K562 (cell line): Measurements from ENCODE around the gene PYHIN1. TPM values are rescaled to one million over a fixed set of nuclear protein-coding genes. Genes with fewer than 3 reads are reported as not detected.

Experiments used
- ADNP ChIP-seq: fragments of 200-800 bp; sonication (Bioruptor generic); IDR thresholded peaks from 2 replicates; pipeline ENCODE4 v1.6.1; 2016; ENCODE audit warnings: missing genetic modification characterization, missing compliant biosample characterization
- CBFB ChIP-seq: sonication (generic); formaldehyde crosslinking; IDR thresholded peaks from 2 replicates; pipeline ENCODE4 v1.4.0; 2020; ENCODE audit warnings: mild to moderate bottlenecking, missing genetic modification reagents
- CBX3 ChIP-seq, 2 experiments: IDR thresholded peaks; 1 replicate in 1 of 2; 2 replicates in 1 of 2; pipeline ENCODE4 v1.6.1; 2012; ENCODE audit warnings: inconsistent platforms in 2 of 2, low read length in 2 of 2, borderline replicate concordance in 1 of 2, control low read depth in 1 of 2
- CHD2 ChIP-seq: IDR thresholded peaks from 2 replicates; pipeline ENCODE4 v1.6.1; 2011; ENCODE audit warnings: low read depth, low read length
- CHD7 ChIP-seq: fragments of 200-600 bp; sonication (generic); IDR thresholded peaks from one replicate; pipeline ENCODE4 v1.6.1; 2012; ENCODE audit warnings: mild to moderate bottlenecking, low read depth, low read length, inconsistent platforms
- DDX20 ChIP-seq: fragments of 450-650 bp; IDR thresholded peaks from 2 replicates; pipeline ENCODE4 v1.6.1; 2016; ENCODE audit warnings: missing genetic modification characterization, low read depth, mild to moderate bottlenecking, missing compliant biosample characterization, moderate library complexity
- DLX4 ChIP-seq: fragments of 250-450 bp; sonication (Bioruptor Pico); IDR thresholded peaks from 2 replicates; pipeline ENCODE4 v1.6.1; 2021; ENCODE audit warnings: mild to moderate bottlenecking
- EZH2 ChIP-seq: IDR thresholded peaks from 2 replicates; pipeline ENCODE4 v1.6.1; 2012; ENCODE audit warnings: low read depth, mild to moderate bottlenecking, inconsistent platforms, low read length, borderline replicate concordance
- GTF2A2 ChIP-seq: IDR thresholded peaks from 2 replicates; pipeline ENCODE4 v1.6.1; 2016; ENCODE audit warnings: mild to moderate bottlenecking, missing genetic modification characterization, missing compliant biosample characterization
- HNRNPL ChIP-seq: fragments of 200-400 bp; formaldehyde crosslinking; IDR thresholded peaks from 2 replicates; pipeline ENCODE4 v1.6.1; 2017; ENCODE audit warnings: low read depth, mild to moderate bottlenecking, low read length
- JUND ChIP-seq, 2 experiments: IDR thresholded peaks; 2 replicates in 1 of 2; 3 replicates in 1 of 2; pipeline ENCODE4 v1.6.1; 2011; ENCODE audit warnings: borderline replicate concordance in 2 of 2, low read depth in 2 of 2, low read length in 2 of 2, improper control_type of control experiment in 1 of 2, missing biosample characterization in 1 of 2, missing genetic modification characterization in 1 of 2, missing genetic modification reagents in 1 of 2
- MCM3 ChIP-seq: fragments of 450-650 bp; IDR thresholded peaks from 2 replicates; pipeline ENCODE4 v1.6.1; 2016
- MCM7 ChIP-seq, 2 experiments: fragments of 450-650 bp; IDR thresholded peaks; 2 replicates each; pipeline ENCODE4 v1.6.1; 2016 to 2018
- NEUROD1 ChIP-seq: fragments of 150-350 bp; IDR thresholded peaks from 2 replicates; pipeline ENCODE4 v1.6.1; 2014; ENCODE audit warnings: borderline replicate concordance, low read length, low read depth; ENCODE audit not compliant: partially characterized antibody
- RFX1 ChIP-seq: fragments of 450-650 bp; IDR thresholded peaks from 2 replicates; pipeline ENCODE4 v1.6.1; 2016; ENCODE audit warnings: mild to moderate bottlenecking, moderate library complexity
- SRSF7 ChIP-seq: fragments of 200-400 bp; formaldehyde crosslinking; optimal IDR thresholded peaks from 2 replicates; pipeline ENCODE3; 2017; ENCODE audit warnings: mild to moderate bottlenecking, low read depth, low read length
- ZFP36 ChIP-seq: fragments of 150-350 bp; IDR thresholded peaks from 2 replicates; pipeline ENCODE4 v1.6.1; 2018; ENCODE audit warnings: low read length, low read depth; ENCODE audit not compliant: partially characterized antibody
- ZNF133 ChIP-seq: fragments of 250-450 bp; sonication (Bioruptor Pico); IDR thresholded peaks from 2 replicates; pipeline ENCODE4 v1.4.0; 2020; ENCODE audit warnings: mild to moderate bottlenecking
- ZNF217 ChIP-seq: sonication (generic); formaldehyde crosslinking; IDR thresholded peaks from 2 replicates; pipeline ENCODE4 v1.8.0; 2022; ENCODE audit warnings: mild to moderate bottlenecking, missing genetic modification reagents
- polyA plus RNA-seq, 8 experiments: library from polyadenylated mRNA; depleted of rRNA in 4 of 8; stranded (reverse) in 5 of 8; unstranded in 3 of 8; fragments of >200 nt; fragmentation: Nextera tagmentation in 2 of 8; fragmentation: Illumina TruSeq in 1 of 8; extraction: Ambion mirVana in 2 of 8; extraction: Trizol in 1 of 8; gene quantifications; 2 replicates each; pipeline versions ENCODE4 v1.2.1 to v1.2.3, GENCODE V29; 2011 to 2014; ENCODE audit warnings: inconsistent platforms in 1 of 8, missing spikeins in 1 of 8
- total RNA-seq, 7 experiments: library from RNA; depleted of rRNA in 6 of 7; stranded (reverse); fragments of >200 nt in 6 of 7; fragmentation: Illumina TruSeq in 2 of 7; extraction: Trizol in 2 of 7; gene quantifications; 2 replicates each; pipeline versions ENCODE4 v1.2.1 to v1.2.3, GENCODE V29; 2011 to 2021; ENCODE audit warnings: low replicate concordance in 1 of 7

PYHIN1 gene
- total and polyA plus RNA-seq, 9 of the 15 experiments (the other 6 are each of a cell fraction or from before 2014, with no cell fraction given) = not detected

- TF ChIP-seq CBFB = no peak
- TF ChIP-seq HNRNPL = no peak
- TF ChIP-seq GTF2A2 = no peak
- TF ChIP-seq SRSF7 = no peak
- TF ChIP-seq ZNF217 = no peak
- no peak for TF ChIP-seq EZH2
- TF ChIP-seq CBX3 (IDR thresholded peaks at IDR 0.05; ENCODE audit: borderline replicate concordance in 1 of 2, low read length in 2 of 2) = peak in 1 of 2 experiments; percentile 65; a peak in 1 of 3 replicates
- TF ChIP-seq ZFP36 = no peak
- TF ChIP-seq DDX20 (tag) = no peak
- no peak for TF ChIP-seq ZNF133
- TF ChIP-seq RFX1 = no peak
- TF ChIP-seq DLX4 (CRISPR knock-in tag) = no peak
- TF ChIP-seq ADNP (tag) = no peak
- peak; percentile 87 for TF ChIP-seq JUND (IDR thresholded peaks at IDR 0.05; ENCODE audit: borderline replicate concordance, low read depth, low read length)
- peak; percentile 92; the same call in 2 of the 3 replicates for TF ChIP-seq JUND (tag; IDR thresholded peaks at IDR 0.05; ENCODE audit: borderline replicate concordance, low read depth, low read length)
- TF ChIP-seq CHD2 = no peak
- TF ChIP-seq CHD7 = no peak
- TF ChIP-seq MCM3 = no peak
- no peak for TF ChIP-seq MCM7 (IDR thresholded peaks at IDR 0.05)
- no peak for TF ChIP-seq NEUROD1
Measured at GRCh38 chr1:159015440-159015909, 84.1 kb downstream of the PYHIN1 start (continued).
